Neuronal stem cell (in vitro differentiated cells): ENCODE results near the gene KCNJ13.

Experiments used
- DNase-seq: peaks from one replicate; pipeline ENCODE4 v3.0.0-alpha.2; 2013; ENCODE audit warnings: low spot score
- H2AFZ ChIP-seq: one replicate; pipeline ENCODE4 v1.6.1; 2013; ENCODE audit warnings: mild to moderate bottlenecking, low read length, inconsistent platforms
- H2AK5ac ChIP-seq: 2 replicates; pipeline ENCODE4 v1.6.1; 2013; ENCODE audit warnings: low read depth, mild to moderate bottlenecking, inconsistent platforms, low read length, moderate library complexity, mixed read lengths
- H2BK120ac ChIP-seq: 2 replicates; pipeline ENCODE4 v1.6.1; 2013; ENCODE audit warnings: low read depth, mild to moderate bottlenecking, inconsistent platforms, low read length, moderate library complexity, mixed read lengths
- H2BK12ac ChIP-seq: one replicate; pipeline ENCODE4 v1.6.1; 2013; ENCODE audit warnings: low read length, inconsistent platforms
- H2BK15ac ChIP-seq: 2 replicates; pipeline ENCODE4 v1.6.1; 2013; ENCODE audit warnings: mild to moderate bottlenecking, low read length, inconsistent platforms, mixed read lengths
- H2BK5ac ChIP-seq: one replicate; pipeline ENCODE4 v1.6.1; 2013; ENCODE audit warnings: inconsistent platforms, mild to moderate bottlenecking, low read length, moderate library complexity
- H3K14ac ChIP-seq: one replicate; pipeline ENCODE4 v1.6.1; 2013; ENCODE audit warnings: low read length, inconsistent platforms
- H3K18ac ChIP-seq: 2 replicates; pipeline ENCODE4 v1.6.1; 2013; ENCODE audit warnings: low read length, inconsistent platforms
- H3K23ac ChIP-seq: 2 replicates; pipeline ENCODE4 v1.6.1; 2013; ENCODE audit warnings: low read depth, mild to moderate bottlenecking, mixed read lengths, low read length, inconsistent platforms; ENCODE audit not compliant: poor library complexity
- H3K27ac ChIP-seq: replicated peaks from 3 replicates; pipeline ENCODE4 v1.5.1; 2013; ENCODE audit warnings: low read length, inconsistent platforms
- H3K27me3 ChIP-seq, 3 experiments: 2 replicates each; pipeline ENCODE4 v1.6.1; 2013; ENCODE audit warnings: low read length in 3 of 3, mild to moderate bottlenecking in 2 of 3, inconsistent platforms in 1 of 3, low read depth in 1 of 3, mixed read lengths in 1 of 3, moderate library complexity in 1 of 3; ENCODE audit not compliant: control insufficient read depth in 3 of 3, insufficient read depth in 3 of 3
- H3K36me3 ChIP-seq, 2 donors: replicated peaks in 1 of 2; 2 replicates each; pipeline ENCODE4 v1.6.1; 2013; ENCODE audit warnings: low read length in 2 of 2; ENCODE audit not compliant: control insufficient read depth in 2 of 2, insufficient read depth in 2 of 2
- H3K4ac ChIP-seq: 2 replicates; pipeline ENCODE4 v1.6.1; 2013; ENCODE audit warnings: inconsistent platforms, mild to moderate bottlenecking, low read length, moderate library complexity
- H3K4me1 ChIP-seq, 2 donors: 1 replicate in 1 of 2; 2 replicates in 1 of 2; pipeline ENCODE4 v1.6.1; 2013; ENCODE audit warnings: low read length in 2 of 2, low read depth in 1 of 2; ENCODE audit not compliant: control insufficient read depth in 2 of 2, insufficient read depth in 1 of 2
- H3K4me2 ChIP-seq: one replicate; pipeline ENCODE4 v1.6.1; 2013; ENCODE audit warnings: mild to moderate bottlenecking, low read length, inconsistent platforms; ENCODE audit not compliant: insufficient read depth, poor library complexity, severe bottlenecking
- H3K4me3 ChIP-seq, 2 donors: 2 replicates each; pipeline ENCODE4 v1.5.1; 2013; ENCODE audit warnings: low read length in 2 of 2, mild to moderate bottlenecking in 2 of 2, inconsistent platforms in 1 of 2, moderate library complexity in 1 of 2
- H3K79me1 ChIP-seq: one replicate; pipeline ENCODE4 v1.6.1; 2013; ENCODE audit warnings: low read depth, mild to moderate bottlenecking, inconsistent platforms, low read length, moderate library complexity
- H3K9ac ChIP-seq: one replicate; pipeline ENCODE4 v1.6.1; 2013; ENCODE audit warnings: mild to moderate bottlenecking, low read depth, low read length, inconsistent platforms; ENCODE audit not compliant: poor library complexity
- H3K9me3 ChIP-seq, 2 donors: replicated peaks in 1 of 2; 2 replicates each; pipeline versions ENCODE3 to v1.6.1; 2013; ENCODE audit warnings: low read length in 2 of 2, mild to moderate bottlenecking in 2 of 2, inconsistent platforms in 1 of 2, low read depth in 1 of 2, mixed read lengths in 1 of 2, moderate library complexity in 1 of 2; ENCODE audit not compliant: control insufficient read depth in 2 of 2, insufficient read depth in 1 of 2
- H4K8ac ChIP-seq: one replicate; pipeline ENCODE4 v1.6.1; 2013; ENCODE audit warnings: low read depth, mild to moderate bottlenecking, inconsistent platforms, low read length, moderate library complexity
- H4K91ac ChIP-seq: one replicate; pipeline ENCODE4 v1.6.1; 2013; ENCODE audit warnings: low read length, low read depth, mild to moderate bottlenecking, inconsistent platforms; ENCODE audit not compliant: poor library complexity
- WGBS, 2 donors: extraction: QIAGEN DNeasy Blood & Tissue Kit; methylation state at CpG; one replicate each; pipeline ENCODE4 v1.1.7; 2013; ENCODE audit warnings: missing lambda C conversion rate in 2 of 2, mixed read lengths in 1 of 2; ENCODE audit not compliant: insufficient read length in 2 of 2, insufficient replicate concordance in 1 of 2; ENCODE audit errors: extremely low coverage in 2 of 2; 5-methylcytosine and 5-hydroxymethylcytosine counted together

KCNJ13 gene

DNA sequence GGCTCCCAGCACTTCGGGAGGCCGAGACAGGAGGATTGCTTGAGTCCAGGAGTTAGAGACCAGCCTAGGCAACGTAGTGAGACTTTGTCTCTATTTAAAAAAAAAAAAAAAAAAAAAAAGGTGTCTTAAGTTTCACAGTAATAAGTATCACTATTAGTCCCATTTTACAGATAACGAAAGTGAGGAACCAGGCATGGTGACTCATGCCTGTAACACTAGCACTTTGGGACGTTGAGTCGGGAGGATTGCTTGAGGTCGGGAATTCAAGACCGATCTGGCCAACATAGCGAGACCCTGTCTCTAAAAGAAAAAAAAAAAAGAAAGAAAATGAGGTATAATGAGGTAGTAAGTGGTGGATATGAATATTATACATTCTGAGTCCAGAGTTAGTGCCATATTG is 2.5 kb downstream of the KCNJ13 start:
- no peak overlapping the region for H2BK15ac ChIP-seq
- WGBS, 2 donors = no CpG with 5 or more reads among the region's 9 CpGs
- H3K4me1 ChIP-seq = peaks cover 2 to 3% of the 10 kb centered on the region in 2 donors
- no peak overlapping the region for H2AK5ac ChIP-seq
- H4K8ac ChIP-seq = no peak overlapping the region
- H3K36me3 ChIP-seq = peaks cover 3 to 81% of the 10 kb centered on the region in 2 donors
- H4K91ac ChIP-seq = no peak overlapping the region
- no peak overlapping the region for H2AFZ ChIP-seq
- no peak overlapping the region for H2BK12ac ChIP-seq
- no peak overlapping the region for H3K4ac ChIP-seq
- no peak overlapping the region for H3K4me3 ChIP-seq
- no peaks in the 10 kb centered on the region for H3K9me3 ChIP-seq
- no peaks in the 10 kb centered on the region for H3K27me3 ChIP-seq
- H2BK5ac ChIP-seq = no peak overlapping the region
- H3K27ac ChIP-seq = no peak overlapping the region
- H3K79me1 ChIP-seq = no peaks in the 10 kb centered on the region
- no peak for DNase-seq
- no peak overlapping the region for H3K4me2 ChIP-seq
- H3K9ac ChIP-seq = no peak overlapping the region
- no peak overlapping the region for H3K23ac ChIP-seq
- no peak overlapping the region for H2BK120ac ChIP-seq
- no peak overlapping the region for H3K14ac ChIP-seq
- H3K18ac ChIP-seq = no peak overlapping the region

DNA sequence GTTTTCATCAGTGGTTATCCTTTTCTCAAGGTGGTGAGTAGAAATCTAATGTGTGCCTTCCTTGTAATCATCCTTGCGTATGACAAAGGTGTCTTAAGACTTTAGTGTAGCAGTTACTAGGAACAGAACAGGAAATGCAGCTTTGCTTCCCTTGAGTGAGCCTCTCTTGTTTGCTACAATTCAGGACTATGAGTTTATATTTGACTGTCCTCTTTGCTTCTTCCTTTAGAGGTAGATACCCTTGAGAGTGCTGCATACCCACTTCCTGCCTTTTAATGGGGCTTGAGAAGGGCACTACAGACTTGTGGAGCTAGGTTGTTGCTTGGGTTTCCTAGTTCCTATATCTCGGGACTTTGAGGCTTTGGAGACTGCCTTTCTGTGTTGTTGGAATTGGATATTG is 3.8 kb downstream of the KCNJ13 start:
- H3K4me1 ChIP-seq = peaks cover 2 to 3% of the 10 kb centered on the region in 2 donors
- no peak overlapping the region for H2AFZ ChIP-seq
- H3K27ac ChIP-seq = no peak overlapping the region
- no peak overlapping the region for H3K4ac ChIP-seq
- no peak overlapping the region for H3K14ac ChIP-seq
- H3K4me3 ChIP-seq = no peak overlapping the region
- H3K18ac ChIP-seq = no peak overlapping the region
- WGBS, 2 donors = no CpG with 5 or more reads among the region's 2 CpGs
- H4K8ac ChIP-seq = no peak overlapping the region
- no peaks in the 10 kb centered on the region for H3K27me3 ChIP-seq
- H2BK12ac ChIP-seq = no peak overlapping the region
- no peak overlapping the region for H3K9ac ChIP-seq
- H4K91ac ChIP-seq = no peak overlapping the region
- H3K9me3 ChIP-seq = no peaks in the 10 kb centered on the region
- H3K36me3 ChIP-seq = peaks cover 8 to 86% of the 10 kb centered on the region in 2 donors
- H2BK5ac ChIP-seq = no peak overlapping the region
- no peaks in the 10 kb centered on the region for H3K79me1 ChIP-seq
- DNase-seq = no peak
- no peak overlapping the region for H2BK120ac ChIP-seq
- no peak overlapping the region for H3K4me2 ChIP-seq
- H2BK15ac ChIP-seq = no peak overlapping the region
- no peak overlapping the region for H3K23ac ChIP-seq
- H2AK5ac ChIP-seq = no peak overlapping the region

DNA sequence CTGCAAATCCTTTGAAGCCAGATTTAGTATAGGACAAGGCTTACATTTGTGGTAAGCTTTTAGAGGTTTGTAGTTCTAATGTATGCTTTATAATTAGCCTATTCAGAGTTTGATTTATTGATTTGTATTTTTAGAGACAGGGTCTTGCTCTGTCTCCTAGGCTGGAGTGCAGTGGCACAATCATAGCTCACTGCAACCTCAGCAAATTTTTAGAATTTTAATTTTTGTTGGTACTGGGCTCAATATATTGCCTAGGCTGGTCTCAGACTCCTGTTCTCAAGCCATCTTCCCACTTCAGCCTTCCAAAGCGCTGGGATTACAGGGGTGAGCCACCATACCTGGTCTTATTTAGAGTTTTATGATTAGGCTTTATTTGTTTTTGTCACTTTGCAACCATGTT is 4.5 kb downstream of the KCNJ13 start:
- Histone ChIP-seq H3K18ac (no peak overlapping the region), H3K9ac (no peak overlapping the region), H3K23ac (no peak overlapping the region), H2BK120ac (no peak overlapping the region), H3K4me3 (no peak overlapping the region), H3K27me3 (no peaks in the 10 kb centered on the region), H3K4me2 (no peak overlapping the region), H4K91ac (no peak overlapping the region), H3K9me3 (no peaks in the 10 kb centered on the region), H3K4me1 (peaks cover 0 to 2% of the 10 kb centered on the region in 2 donors), H2BK12ac (no peak overlapping the region), H2AFZ (no peak overlapping the region), H3K27ac (no peak overlapping the region), H3K14ac (no peak overlapping the region), H3K4ac (no peak overlapping the region), H2BK5ac (no peak overlapping the region), H3K36me3 (peaks cover 8 to 85% of the 10 kb centered on the region in 2 donors), H4K8ac (no peak overlapping the region), H3K79me1 (no peaks in the 10 kb centered on the region), H2AK5ac (no peak overlapping the region), H2BK15ac (no peak overlapping the region)
- WGBS, 2 donors = no CpG with 5 or more reads among the region's 1 CpG
- no peak for DNase-seq

DNA sequence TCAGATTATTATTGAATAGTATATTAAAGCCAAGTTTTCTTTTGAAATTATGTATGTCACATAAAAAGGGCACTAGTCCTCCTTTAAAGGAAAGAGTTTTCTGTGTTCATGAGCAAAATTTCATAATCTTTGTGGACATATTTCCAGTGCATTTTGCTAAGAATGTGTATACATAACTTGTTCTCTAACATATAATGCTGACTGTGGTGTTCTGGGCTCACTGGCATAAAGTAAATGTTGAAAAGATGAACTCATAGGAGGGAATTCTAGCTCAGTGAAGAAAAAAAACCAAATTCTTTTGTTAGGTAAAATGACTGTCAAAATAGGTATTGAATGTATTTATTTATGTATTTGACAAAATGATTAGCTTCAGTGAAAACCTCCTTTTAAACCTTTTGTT is 6.2 kb downstream of the KCNJ13 start:
- Histone ChIP-seq H4K8ac (no peak overlapping the region), H3K27me3 (no peaks in the 10 kb centered on the region), H2BK5ac (no peak overlapping the region), H2BK12ac (no peak overlapping the region), H3K4me1 (peaks cover 0 to 1% of the 10 kb centered on the region in 2 donors), H3K4ac (no peak overlapping the region), H2AK5ac (no peak overlapping the region), H3K9ac (no peak overlapping the region), H2BK120ac (no peak overlapping the region), H3K36me3 (peaks cover 8 to 92% of the 10 kb centered on the region in 2 donors), H3K4me3 (no peak overlapping the region), H4K91ac (no peak overlapping the region), H3K79me1 (no peaks in the 10 kb centered on the region), H3K14ac (no peak overlapping the region), H3K27ac (no peak overlapping the region), H3K9me3 (no peaks in the 10 kb centered on the region), H3K23ac (no peak overlapping the region), H3K4me2 (no peak overlapping the region), H2AFZ (no peak overlapping the region), H3K18ac (no peak overlapping the region), H2BK15ac (no peak overlapping the region)
- no peak for DNase-seq
